ENCODE measurements around the gene TAS2R41. TPM values are rescaled to one million over a fixed set of nuclear protein-coding genes. Genes with fewer than 3 reads are reported as not detected.
"Not testable (repeated sequence)": the region's sequence is repeated elsewhere in the genome, so short reads cannot be mapped to it uniquely, and the experiment has no call there.

TAS2R41 gene
- total and polyA plus RNA-seq, 7 experiments from 2014 or later, result 1.7 to 3.4 (median 2.0) TPM; not detected in 3

GRCh38 chr7:143460271-143460979, 17.2 kb upstream of the TAS2R41 start:
- H3K9me3 ChIP-seq (ENCODE audit: control insufficient read depth in 2 of 3, low read length in 3 of 3), result peaks cover 0 to 5% (median 0%) of the 10 kb centered on the region in 3 experiments
- no peak overlapping the region for H3K4me3 ChIP-seq (ENCODE audit: low read length)
- peaks cover 0 to 81% (median 62%) of the 10 kb centered on the region in 5 donors for H3K36me3 Mint-ChIP-seq
- ChIA-PET CTCF (no interaction called here), POLR2A (no interaction called here)
- H3K27me3 Mint-ChIP-seq, result peaks cover 0 to 3% (median 0%) of the 10 kb centered on the region in 5 donors
- H3K4me3 Mint-ChIP-seq, result peak overlapping the region in 1 of 10 donors; percentile 6
- H3K27me3 ChIP-seq (ENCODE audit: control insufficient read depth in 2 of 2, insufficient read depth in 2 of 2, low read length in 2 of 2), result no peaks in the 10 kb centered on the region
- H3K4me1 ChIP-seq (ENCODE audit: control insufficient read depth in 2 of 2, insufficient read depth in 2 of 2, low read length in 2 of 2), result no peaks in the 10 kb centered on the region
- no peaks in the 10 kb centered on the region for H3K36me3 ChIP-seq (ENCODE audit: control insufficient read depth in 2 of 3, insufficient read depth in 3 of 3, low read length in 3 of 3)
- H3K4me1 Mint-ChIP-seq, result peaks cover 0 to 15% (median 9%) of the 10 kb centered on the region in 7 donors
- DNase-seq (no peak), ATAC-seq (no peak)
- no peak overlapping the region for H3K27ac Mint-ChIP-seq
- H3K9me3 Mint-ChIP-seq, result peaks cover 0 to 24% (median 7%) of the 10 kb centered on the region in 11 donors
- intact Hi-C loops (cut with micrococcal nuclease), result no loop called here
- H3K27ac ChIP-seq (ENCODE audit: low read depth, low read length), result no peak overlapping the region

DNA sequence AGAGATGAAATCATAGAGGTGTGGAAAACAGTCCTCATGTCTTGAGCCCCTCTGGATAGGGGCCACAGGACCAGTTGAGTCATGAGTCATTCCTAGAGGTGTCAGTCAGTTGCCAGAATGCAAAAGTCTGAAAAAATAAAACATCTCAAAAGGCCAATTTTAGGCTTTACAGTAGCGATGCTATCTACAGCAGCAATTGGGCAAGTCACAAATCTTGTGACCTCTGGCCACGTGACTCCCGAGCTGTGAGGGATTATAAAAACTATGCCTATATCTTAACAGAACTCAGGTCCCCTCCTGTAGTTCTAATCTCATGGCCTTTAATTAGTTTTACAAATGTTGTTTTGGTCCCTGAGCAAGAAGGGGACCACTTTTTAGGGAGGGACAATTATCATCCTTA, 15.6 kb upstream of the TAS2R41 start:
- CTCF ChIA-PET, result no interaction called here
- Histone ChIP-seq H3K27me3 (ENCODE audit: control insufficient read depth in 2 of 2, insufficient read depth in 2 of 2, low read length in 2 of 2) (no peaks in the 10 kb centered on the region), H3K4me3 (ENCODE audit: low read length) (no peak overlapping the region), H3K9me3 (ENCODE audit: control insufficient read depth in 2 of 3, low read length in 3 of 3) (peaks cover 0 to 5% (median 0%) of the 10 kb centered on the region in 3 experiments), H3K27ac (ENCODE audit: low read depth, low read length) (no peak overlapping the region), H3K36me3 (ENCODE audit: control insufficient read depth in 2 of 3, insufficient read depth in 3 of 3, low read length in 3 of 3) (no peaks in the 10 kb centered on the region), H3K4me1 (ENCODE audit: control insufficient read depth in 2 of 2, insufficient read depth in 2 of 2, low read length in 2 of 2) (no peaks in the 10 kb centered on the region)
- H3K4me3 Mint-ChIP-seq, result no peak overlapping the region
- H3K4me1 Mint-ChIP-seq, result peaks cover 0 to 16% (median 10%) of the 10 kb centered on the region in 7 donors
- DNase-seq (no peak), ATAC-seq (no peak)
- peaks cover 0 to 3% (median 0%) of the 10 kb centered on the region in 5 donors for H3K27me3 Mint-ChIP-seq
- intact Hi-C loops (cut with micrococcal nuclease), result no loop called here
- POLR2A ChIA-PET, result no interaction called here
- H3K27ac Mint-ChIP-seq, result no peak overlapping the region
- H3K9me3 Mint-ChIP-seq, result peaks cover 0 to 24% (median 7%) of the 10 kb centered on the region in 11 donors
- peaks cover 0 to 82% (median 62%) of the 10 kb centered on the region in 5 donors for H3K36me3 Mint-ChIP-seq

DNA sequence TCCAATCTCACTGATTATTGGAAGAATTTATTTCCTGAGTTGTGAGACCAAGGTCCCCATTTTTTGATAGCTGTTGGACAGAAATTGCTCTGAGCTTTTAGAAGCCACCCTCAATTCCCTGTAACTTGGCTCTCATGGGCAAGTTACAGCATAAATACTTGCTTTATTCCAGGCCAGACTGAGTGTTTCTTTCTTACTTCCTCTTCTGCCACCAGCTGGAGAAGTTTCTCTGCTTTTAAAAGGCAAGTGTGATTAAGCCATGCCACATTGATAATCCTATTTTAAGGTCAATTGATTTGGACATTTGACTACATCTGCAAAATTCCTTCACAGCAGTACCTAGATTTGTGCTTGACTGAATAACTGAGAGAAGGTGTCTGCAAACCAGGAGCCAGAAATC, 14.1 kb upstream of the TAS2R41 start:
- Mint-ChIP-seq H3K36me3 (peaks cover 0 to 79% (median 59%) of the 10 kb centered on the region in 5 donors), H3K4me1 (peaks cover 0 to 23% (median 10%) of the 10 kb centered on the region in 7 donors), H3K27ac (no peak overlapping the region), H3K27me3 (peaks cover 0 to 3% (median 0%) of the 10 kb centered on the region in 5 donors), H3K9me3 (peaks cover 0 to 24% (median 7%) of the 10 kb centered on the region in 11 donors), H3K4me3 (no peak overlapping the region)
- CTCF ChIA-PET, result interaction anchor here (0.6 to 0.7 kb wide), 3 partner anchors 21 to 904 kb away, joined by 3 to 7 read pairs (median 3); no protein-coding TSS in a partner anchor
- Histone ChIP-seq H3K4me3 (ENCODE audit: low read length) (no peak overlapping the region), H3K27me3 (ENCODE audit: control insufficient read depth in 2 of 2, insufficient read depth in 2 of 2, low read length in 2 of 2) (no peaks in the 10 kb centered on the region), H3K4me1 (ENCODE audit: control insufficient read depth in 2 of 2, insufficient read depth in 2 of 2, low read length in 2 of 2) (no peaks in the 10 kb centered on the region), H3K27ac (ENCODE audit: low read depth, low read length) (no peak overlapping the region), H3K9me3 (ENCODE audit: control insufficient read depth in 2 of 3, low read length in 3 of 3) (peaks cover 0 to 5% (median 0%) of the 10 kb centered on the region in 3 experiments), H3K36me3 (ENCODE audit: control insufficient read depth in 2 of 3, insufficient read depth in 3 of 3, low read length in 3 of 3) (no peaks in the 10 kb centered on the region)
- no peak for ATAC-seq
- POLR2A ChIA-PET, result interaction anchor here (0.7 kb wide), 1 partner anchor 29 kb away, joined by 3 read pairs; no protein-coding TSS in a partner anchor
- intact Hi-C loops (cut with micrococcal nuclease), result no loop called here
- no peak for DNase-seq

DNA sequence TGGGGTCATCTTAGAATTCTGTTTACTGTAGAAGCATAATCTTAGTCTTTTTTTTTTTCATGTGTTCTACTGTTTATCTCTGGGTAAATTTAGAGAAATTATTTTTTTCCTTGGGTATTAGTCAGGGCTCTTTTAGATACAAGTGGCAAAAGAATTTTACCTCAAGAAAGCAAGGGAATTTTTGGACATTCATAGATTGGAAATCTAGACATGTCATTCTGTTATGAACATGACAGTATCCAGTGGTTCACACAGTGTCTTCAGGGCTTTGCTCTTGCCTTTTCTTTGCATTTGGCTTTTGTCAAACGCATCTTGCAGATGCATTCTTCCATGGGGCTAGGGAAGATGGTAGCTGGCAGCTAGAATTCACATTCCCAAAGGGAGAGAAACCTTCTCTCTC, 13.7 kb upstream of the TAS2R41 start:
- ChIA-PET POLR2A (interaction anchor here (0.7 kb wide), 1 partner anchor 29 kb away, joined by 3 read pairs; no protein-coding TSS in a partner anchor), CTCF (interaction anchor here (0.6 kb wide), 2 partner anchors 20 to 155 kb away, joined by 3 read pairs; no protein-coding TSS in a partner anchor)
- H3K27ac ChIP-seq (ENCODE audit: low read depth, low read length), result no peak overlapping the region
- peaks cover 0 to 3% (median 0%) of the 10 kb centered on the region in 5 donors for H3K27me3 Mint-ChIP-seq
- H3K36me3 ChIP-seq (ENCODE audit: control insufficient read depth in 2 of 3, insufficient read depth in 3 of 3, low read length in 3 of 3), result no peaks in the 10 kb centered on the region
- peaks cover 0 to 75% (median 59%) of the 10 kb centered on the region in 5 donors for H3K36me3 Mint-ChIP-seq
- H3K9me3 ChIP-seq (ENCODE audit: control insufficient read depth in 2 of 3, low read length in 3 of 3), result peaks cover 0 to 5% (median 0%) of the 10 kb centered on the region in 3 experiments
- no peaks in the 10 kb centered on the region for H3K27me3 ChIP-seq (ENCODE audit: control insufficient read depth in 2 of 2, insufficient read depth in 2 of 2, low read length in 2 of 2)
- no peak overlapping the region for H3K4me3 ChIP-seq (ENCODE audit: low read length)
- intact Hi-C loops (cut with micrococcal nuclease), result no loop called here
- no peak overlapping the region for H3K27ac Mint-ChIP-seq
- DNase-seq (no peak), ATAC-seq (no peak)
- H3K4me1 ChIP-seq (ENCODE audit: control insufficient read depth in 2 of 2, insufficient read depth in 2 of 2, low read length in 2 of 2), result no peaks in the 10 kb centered on the region
- H3K9me3 Mint-ChIP-seq, result peaks cover 0 to 24% (median 7%) of the 10 kb centered on the region in 11 donors
- H3K4me1 Mint-ChIP-seq, result peaks cover 0 to 23% (median 10%) of the 10 kb centered on the region in 7 donors
- H3K4me3 Mint-ChIP-seq, result no peak overlapping the region

GRCh38 chr7:143467724-143468123, 9.9 kb upstream of the TAS2R41 start:
- H3K9me3 ChIP-seq (ENCODE audit: control insufficient read depth in 2 of 3, low read length in 3 of 3), result no peaks in the 10 kb centered on the region
- H3K4me3 ChIP-seq (ENCODE audit: low read length), result no peak overlapping the region
- ChIA-PET CTCF (no interaction called here), POLR2A (no interaction called here)
- H3K27me3 Mint-ChIP-seq, result peaks cover 0 to 6% (median 0%) of the 10 kb centered on the region in 5 donors
- peaks cover 0 to 75% (median 58%) of the 10 kb centered on the region in 5 donors for H3K36me3 Mint-ChIP-seq
- no peaks in the 10 kb centered on the region for H3K4me1 ChIP-seq (ENCODE audit: control insufficient read depth in 2 of 2, insufficient read depth in 2 of 2, low read length in 2 of 2)
- peaks cover 0 to 23% (median 11%) of the 10 kb centered on the region in 7 donors for H3K4me1 Mint-ChIP-seq
- no peaks in the 10 kb centered on the region for H3K27me3 ChIP-seq (ENCODE audit: control insufficient read depth in 2 of 2, insufficient read depth in 2 of 2, low read length in 2 of 2)
- peaks cover 0 to 18% (median 7%) of the 10 kb centered on the region in 11 donors for H3K9me3 Mint-ChIP-seq
- ATAC-seq, result no peak
- intact Hi-C loops (cut with micrococcal nuclease), result no loop called here
- no peak for DNase-seq
- no peak overlapping the region for H3K4me3 Mint-ChIP-seq
- H3K27ac ChIP-seq (ENCODE audit: low read depth, low read length), result no peak overlapping the region
- no peaks in the 10 kb centered on the region for H3K36me3 ChIP-seq (ENCODE audit: control insufficient read depth in 2 of 3, insufficient read depth in 3 of 3, low read length in 3 of 3)
- peak overlapping the region in 1 of 9 donors; percentile 26 for H3K27ac Mint-ChIP-seq

DNA sequence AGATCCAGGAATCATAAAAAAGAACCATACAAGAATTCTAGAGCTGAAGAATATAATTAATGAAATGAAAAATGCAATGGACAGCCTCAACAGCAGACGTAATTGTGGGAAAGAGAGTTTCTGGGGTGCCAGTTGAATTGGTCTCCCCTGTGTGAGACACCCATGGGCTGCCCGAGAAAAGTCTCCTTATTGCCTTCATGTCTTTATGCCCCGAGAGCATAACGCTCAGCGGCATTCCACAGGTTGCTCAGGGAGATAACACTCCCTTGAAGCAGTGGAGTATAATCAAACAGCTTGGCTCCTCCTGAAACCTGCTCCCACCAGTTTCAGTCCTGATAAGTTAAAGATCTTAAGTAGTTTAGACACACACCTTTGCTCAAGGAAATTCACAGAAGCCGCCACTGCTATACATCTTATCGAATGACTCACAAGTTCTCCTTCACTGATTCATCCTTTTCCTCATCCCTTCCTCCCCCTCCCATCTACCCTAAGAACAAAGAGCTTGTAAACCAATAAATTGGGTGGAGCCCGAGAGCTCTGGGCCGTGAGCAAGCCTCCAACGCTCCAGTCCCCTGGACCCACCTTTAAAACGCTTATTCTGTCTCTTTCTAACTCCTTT, 5.5 kb upstream of the TAS2R41 start:
- H3K4me1 ChIP-seq (ENCODE audit: control insufficient read depth in 2 of 2, insufficient read depth in 2 of 2, low read length in 2 of 2); POLR2A ChIA-PET; H3K27me3 ChIP-seq (ENCODE audit: control insufficient read depth in 2 of 2, insufficient read depth in 2 of 2, low read length in 2 of 2); H3K9me3 ChIP-seq (ENCODE audit: control insufficient read depth in 2 of 3, low read length in 3 of 3); DNase-seq; CTCF ChIA-PET; H3K27ac ChIP-seq (ENCODE audit: low read depth, low read length); H3K36me3 ChIP-seq (ENCODE audit: control insufficient read depth in 2 of 3, insufficient read depth in 3 of 3, low read length in 3 of 3); H3K4me3 ChIP-seq (ENCODE audit: low read length); ATAC-seq; intact Hi-C loops (cut with micrococcal nuclease): not testable (repeated sequence)
- Mint-ChIP-seq H3K4me3 (peak overlapping the region in 1 of 10 donors; percentile 6), H3K27ac (peak overlapping the region in 1 of 9 donors; percentile 77), H3K36me3 (peaks cover 0 to 49% (median 35%) of the 10 kb centered on the region in 5 donors), H3K4me1 (peaks cover 0 to 22% (median 12%) of the 10 kb centered on the region in 7 donors), H3K9me3 (peaks cover 0 to 20% (median 6%) of the 10 kb centered on the region in 11 donors), H3K27me3 (peaks cover 0 to 14% (median 0%) of the 10 kb centered on the region in 5 donors)
